ELF-1 (cell line): ENCODE data around the gene CYP2W1.
"Not testable (repeated sequence)": the region's sequence is repeated elsewhere in the genome, so short reads cannot be mapped to it uniquely, and the experiment has no call there.

Experiments
- DNase-seq: peaks from one replicate; pipeline ENCODE4 v3.0.0-alpha.2; 2016; ENCODE audit warnings: low read depth, low spot score

CYP2W1 gene, protein sequence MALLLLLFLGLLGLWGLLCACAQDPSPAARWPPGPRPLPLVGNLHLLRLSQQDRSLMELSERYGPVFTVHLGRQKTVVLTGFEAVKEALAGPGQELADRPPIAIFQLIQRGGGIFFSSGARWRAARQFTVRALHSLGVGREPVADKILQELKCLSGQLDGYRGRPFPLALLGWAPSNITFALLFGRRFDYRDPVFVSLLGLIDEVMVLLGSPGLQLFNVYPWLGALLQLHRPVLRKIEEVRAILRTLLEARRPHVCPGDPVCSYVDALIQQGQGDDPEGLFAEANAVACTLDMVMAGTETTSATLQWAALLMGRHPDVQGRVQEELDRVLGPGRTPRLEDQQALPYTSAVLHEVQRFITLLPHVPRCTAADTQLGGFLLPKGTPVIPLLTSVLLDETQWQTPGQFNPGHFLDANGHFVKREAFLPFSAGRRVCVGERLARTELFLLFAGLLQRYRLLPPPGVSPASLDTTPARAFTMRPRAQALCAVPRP

DNA sequence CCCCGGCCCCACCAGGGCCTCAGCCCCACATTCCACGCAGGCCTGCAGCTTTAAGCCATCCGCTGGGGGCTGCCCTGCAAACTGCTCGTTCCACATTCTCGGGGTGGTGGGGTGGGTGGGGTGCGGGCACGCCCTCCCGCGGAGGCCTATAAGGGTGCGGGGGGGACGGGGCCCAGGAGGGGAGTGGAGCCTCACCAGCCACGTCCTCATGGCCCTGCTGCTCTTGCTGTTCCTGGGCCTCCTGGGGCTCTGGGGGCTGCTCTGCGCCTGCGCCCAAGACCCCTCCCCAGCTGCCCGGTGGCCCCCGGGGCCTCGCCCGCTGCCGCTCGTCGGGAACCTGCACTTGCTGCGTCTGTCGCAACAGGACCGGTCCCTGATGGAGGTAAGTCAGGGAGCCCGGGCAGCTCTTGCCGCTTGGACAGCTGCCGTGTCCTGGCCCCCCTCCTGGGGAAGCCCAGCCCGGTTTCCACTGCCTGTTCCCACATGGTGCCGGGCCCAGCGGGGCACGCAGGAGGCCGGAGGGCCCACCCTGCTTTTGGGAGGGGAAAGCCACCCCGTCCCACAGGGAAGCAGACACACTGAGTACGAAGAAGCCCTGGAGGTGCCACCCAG, at the start of gene CYP2W1:
Gene CYP2W1, plus strand, starts transcription at position 178 of the 612 bp plus-strand sequence. Its CDS starts 31 bp downstream, at position 209.
- DNase-seq: no peak

DNA sequence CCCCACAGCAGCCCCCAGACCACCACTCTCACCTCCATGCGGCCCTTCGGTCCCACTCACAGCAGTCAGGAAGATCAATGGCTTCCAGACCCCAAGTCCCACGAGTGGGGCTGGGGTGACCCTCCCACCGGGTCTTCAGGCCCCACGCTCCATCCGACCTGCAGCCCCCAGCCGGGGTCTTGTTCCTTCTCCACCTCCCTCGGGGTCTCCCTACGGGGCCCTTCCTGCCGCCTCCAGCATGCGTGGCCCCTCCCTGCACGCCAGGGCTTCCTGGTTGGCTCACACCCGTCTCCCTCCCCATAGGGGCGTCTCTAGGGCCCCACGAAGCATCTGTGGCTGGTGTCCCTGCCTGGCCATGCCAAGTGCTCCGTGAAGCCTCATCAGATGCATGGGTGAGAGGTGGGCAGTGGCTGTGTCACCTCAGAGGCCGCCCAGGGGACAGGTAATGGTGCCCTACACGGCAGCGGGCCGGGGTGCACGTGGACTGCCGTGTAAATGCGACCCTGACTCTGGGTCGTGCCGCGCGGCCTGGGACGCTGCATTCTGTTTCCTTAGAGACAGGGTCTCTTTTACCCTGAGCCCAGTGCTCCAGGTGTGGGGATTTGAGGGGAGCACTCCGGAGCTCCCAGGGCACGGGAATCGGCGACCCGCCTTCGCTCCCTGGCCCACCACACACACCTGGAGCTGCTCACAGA, 48.4 kb upstream of the CYP2W1 start:
- DNase-seq: no peak

DNA sequence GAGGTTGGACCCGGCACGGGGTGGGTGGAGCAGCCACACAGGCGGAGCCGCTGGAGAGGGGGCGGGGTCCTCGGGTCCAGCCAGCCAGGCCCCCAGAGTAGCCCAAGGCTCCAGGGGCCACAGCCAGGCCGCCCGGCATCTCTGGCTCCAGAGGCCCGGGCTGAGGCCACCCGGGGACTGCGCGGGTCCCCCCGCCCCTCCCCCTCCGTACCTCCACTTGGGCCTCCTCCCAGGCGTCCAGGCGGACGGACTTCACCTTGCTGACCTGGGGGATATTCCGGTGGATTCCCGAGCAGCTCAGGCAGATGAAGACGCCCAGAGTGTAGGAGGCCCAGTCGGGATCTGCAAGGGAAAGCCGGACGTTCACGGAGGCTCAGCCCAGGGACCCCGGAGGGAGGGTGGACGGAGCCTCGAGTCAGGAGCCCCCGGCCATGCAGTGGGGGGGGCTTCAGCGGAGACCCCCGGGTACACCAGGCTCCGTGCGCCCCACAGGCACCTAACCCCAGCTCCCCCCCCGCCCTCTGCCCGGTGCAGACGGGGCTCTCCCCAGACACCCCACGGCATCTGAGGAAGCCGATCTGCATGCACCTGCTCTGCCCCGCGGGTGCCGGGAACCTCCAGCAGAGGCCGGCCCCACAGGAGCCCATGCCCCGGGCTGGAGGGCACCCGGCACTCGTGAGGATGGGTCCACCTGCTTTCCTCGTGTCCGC, 47.7 kb upstream of the CYP2W1 start:
- DNase-seq: no peak

DNA sequence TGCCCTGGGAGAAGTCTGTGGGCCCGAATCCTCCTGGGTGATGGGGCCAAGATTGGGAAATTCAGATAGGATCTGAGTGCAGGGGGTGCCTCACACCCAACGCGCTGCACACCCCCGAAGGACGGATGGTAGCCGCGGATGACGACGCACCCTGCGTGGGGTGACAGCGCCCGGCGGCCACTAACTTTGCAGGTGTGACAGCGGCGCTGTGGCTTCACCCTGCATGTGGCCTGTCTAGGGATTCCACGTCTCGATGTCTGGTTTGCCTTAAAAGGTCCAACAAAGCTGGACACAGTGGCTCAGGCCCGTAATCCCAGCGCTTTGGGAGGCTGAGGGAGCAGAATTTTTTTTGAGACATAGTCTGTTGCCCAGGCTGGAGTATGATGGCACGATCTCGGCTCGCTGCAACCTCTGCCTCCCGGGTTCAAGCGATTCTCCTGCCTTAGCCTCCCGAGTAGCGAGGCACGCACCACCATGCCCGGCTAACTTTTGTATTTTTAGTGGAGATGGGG, 47.1 kb upstream of the CYP2W1 start:
- no peak for DNase-seq

DNA sequence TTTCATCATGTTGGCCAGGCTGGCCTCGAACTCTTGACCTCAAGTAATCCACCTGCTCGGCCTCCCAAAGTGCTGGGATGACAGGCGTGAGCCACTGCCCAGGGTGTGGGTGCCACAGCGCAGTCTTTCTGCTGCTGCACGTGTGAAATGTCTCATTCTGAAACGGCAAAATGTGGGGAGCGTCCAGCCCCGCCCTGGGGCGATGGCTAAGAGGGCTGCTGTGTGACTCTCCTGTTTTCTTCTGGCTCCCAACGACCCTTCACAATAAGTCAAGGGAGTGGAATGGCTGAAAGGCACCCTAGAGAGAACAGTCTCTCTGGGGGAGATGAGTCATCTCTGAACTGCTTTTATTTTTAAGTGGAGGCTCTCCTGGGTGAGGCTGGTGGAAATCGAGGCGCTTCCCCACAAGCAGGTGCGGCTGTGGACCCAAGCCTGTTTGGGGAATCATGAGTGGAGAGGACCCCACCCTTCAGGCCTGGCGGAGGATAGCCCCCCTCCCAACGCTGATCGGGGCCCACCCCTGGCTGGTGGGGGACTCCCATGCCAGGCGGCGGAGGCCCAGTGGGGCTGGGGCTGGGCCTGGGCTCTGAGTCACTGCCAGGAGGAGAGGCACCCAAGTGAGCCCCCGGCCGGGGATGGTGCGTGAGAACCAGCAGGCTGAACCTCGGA, 46.5 kb upstream of the CYP2W1 start:
- no peak for DNase-seq

DNA sequence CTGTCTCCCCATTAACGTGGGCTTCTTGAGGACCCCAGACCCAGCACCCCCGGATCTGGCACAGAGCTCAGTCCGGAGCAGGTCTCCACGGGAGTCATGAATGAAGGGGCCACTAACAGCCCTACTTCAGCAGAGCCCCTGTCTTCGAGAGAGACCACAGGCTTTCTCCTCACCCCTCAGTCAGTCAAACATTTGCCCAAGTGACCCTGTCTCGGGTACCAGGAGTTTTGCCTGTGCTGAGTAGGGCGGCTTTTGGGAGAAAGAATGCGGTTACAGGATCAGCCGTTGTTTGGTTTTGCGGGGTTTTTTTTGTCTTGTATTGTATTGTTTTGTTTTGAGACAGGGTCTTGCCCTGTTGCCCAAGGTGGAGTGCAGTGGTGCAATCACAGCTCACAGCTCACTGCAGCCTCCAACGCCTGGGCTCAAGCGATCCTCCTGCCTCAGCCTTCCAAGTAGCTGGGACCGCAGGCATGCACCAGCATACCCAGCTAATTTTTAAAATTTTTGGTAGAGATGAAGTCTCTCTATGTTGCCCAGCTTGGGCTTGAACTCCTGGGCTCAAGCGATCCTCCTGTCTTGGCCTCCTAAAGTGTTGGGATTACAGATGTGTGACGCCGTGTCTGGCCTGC, 45.0 kb upstream of the CYP2W1 start:
- DNase-seq: no peak

DNA sequence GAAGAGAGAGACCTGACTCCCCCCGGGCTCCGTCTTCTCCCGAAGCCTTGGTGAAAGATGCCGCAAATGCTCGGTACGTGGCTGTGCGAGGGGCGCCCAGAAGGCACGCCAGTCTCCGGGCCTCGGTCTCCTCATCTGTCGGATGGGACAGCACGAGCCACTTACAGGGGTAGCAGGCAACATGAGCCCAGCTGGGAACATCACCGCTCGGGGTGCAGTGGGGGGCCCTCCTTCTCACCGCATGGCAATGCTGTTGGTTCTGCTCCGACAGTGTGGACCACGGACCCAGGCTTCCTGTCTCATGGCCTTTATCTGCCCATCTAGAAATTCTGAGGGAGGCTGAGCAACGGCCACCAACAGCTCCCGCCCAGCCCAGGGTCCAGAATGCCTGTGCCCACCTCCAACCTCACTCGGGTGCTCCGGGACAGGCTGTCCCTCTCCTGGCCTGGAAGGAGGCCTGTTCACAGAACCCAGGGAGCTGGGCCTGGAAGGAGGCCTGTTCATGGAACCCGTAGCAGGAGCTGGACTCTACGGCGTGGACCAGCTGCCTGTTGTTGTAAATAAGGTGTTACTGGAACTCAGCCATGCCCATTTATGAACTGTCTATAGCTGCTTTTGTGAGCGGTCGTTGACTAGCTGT, 44.3 kb upstream of the CYP2W1 start:
- DNase-seq: no peak

DNA sequence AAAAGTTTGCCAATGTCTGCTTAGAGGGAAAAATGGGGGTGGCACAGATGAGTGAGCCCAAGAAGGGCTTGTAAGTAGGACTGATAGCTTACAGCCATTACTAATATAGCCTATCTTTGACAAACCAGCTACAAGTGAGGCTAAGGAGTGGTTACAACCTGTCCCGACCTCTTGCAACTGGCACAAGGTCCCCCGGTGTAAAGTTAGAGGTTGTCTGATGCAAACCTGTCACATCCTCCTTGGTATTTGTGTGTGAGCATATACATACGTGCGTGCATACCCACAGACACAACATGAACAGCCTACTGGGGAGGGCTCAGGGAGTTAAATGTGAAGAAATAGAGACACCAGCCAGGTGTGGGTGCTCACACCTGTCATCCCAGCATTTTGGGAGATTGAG, 43.1 kb upstream of the CYP2W1 start:
- no peak for DNase-seq

DNA sequence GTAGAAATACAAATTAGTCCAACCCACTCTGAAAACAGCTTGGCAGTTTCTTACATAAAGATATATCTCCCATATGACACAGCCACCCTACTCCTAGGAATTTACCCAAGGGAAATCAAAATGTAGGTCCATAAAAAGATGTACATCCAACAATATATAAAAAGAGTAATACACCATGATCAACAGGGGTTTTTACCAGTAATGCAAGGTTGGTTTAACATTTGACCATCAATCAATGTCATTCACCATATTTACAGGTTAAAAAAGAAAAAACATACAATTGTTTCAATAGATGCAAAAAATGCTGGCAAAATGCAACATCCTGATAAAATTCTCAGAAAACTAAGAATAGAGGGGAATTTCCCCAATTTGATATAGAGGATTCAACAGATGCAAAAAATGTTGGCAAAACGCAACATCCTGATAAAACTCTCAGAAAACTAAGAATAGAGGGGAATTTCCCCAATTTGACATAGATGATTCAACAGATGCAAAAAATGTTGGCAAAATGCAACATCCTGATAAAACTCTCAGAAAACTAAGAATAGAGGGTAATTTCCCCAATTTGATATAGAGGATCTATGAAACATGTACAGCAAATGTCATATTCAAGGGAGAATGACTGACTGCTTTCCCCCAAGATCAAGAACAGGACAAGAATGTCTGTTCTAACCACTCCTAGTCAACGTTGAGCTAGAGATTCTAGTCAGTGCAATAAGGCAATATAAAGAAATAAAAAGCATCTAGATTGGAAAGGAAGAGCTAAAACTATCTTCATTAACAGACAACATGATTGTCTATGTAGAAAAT, 42.2 kb upstream of the CYP2W1 start:
- DNase-seq: no peak

DNA sequence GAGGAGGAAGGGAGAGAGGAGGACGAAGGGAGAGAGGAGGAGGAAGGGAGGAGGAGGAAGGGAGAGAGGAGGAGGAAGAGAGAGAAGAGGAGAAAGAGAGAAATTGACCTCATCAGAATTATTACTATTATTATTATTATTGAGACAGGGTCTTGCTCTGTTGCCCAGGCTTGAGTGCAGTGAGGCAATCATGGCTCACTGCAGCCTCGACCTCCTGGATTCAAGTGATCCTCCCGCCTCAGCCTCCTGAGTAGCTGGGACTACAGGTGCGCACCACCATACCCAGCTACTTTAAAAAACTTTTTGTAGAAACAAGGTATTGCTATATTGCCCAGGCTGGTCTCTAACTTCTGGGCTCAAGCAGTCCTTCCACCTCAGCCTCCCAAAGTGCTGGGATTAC, 39.2 kb upstream of the CYP2W1 start:
- not testable (repeated sequence) for DNase-seq

DNA sequence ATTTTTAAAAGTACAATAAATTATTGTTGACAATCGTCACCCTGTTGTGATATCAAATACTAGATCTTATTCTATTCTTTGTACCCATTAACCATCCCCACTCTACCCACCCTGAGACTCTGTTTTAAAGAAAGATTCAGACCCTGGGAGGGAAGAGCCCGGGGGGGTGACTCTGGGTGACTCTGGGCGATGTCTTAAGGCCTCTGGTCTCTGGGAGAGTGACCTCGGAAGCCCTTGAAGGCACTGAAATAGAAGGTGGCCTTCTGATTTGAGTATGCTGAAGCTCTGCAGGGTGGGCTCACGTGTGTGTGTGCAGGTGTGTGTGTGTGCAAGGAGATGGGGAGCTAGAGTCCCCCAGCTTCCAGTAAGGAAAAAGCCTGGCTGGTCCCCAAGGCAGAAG, 38.2 kb upstream of the CYP2W1 start:
- no peak for DNase-seq

DNA sequence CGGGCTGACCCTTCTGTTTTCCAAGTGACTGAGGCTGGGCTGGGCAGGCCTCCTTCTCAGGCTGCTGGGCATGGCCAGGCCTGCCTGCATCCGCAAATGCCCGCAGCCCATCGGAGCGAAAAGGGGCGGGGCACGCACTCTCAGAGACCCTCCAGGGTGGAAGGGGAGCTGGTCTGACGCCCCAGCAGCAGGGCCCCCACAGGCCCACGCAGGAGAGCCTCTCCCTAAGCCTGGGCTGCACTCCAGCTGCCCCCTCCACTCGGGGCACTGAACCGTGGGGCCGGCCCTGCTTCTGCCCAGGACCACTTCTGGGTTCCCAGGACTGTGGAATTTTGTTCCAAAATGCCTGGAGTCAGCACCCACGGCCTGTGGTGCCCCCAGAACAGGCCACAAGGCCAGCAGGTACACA, 37.8 kb upstream of the CYP2W1 start:
- no peak for DNase-seq

DNA sequence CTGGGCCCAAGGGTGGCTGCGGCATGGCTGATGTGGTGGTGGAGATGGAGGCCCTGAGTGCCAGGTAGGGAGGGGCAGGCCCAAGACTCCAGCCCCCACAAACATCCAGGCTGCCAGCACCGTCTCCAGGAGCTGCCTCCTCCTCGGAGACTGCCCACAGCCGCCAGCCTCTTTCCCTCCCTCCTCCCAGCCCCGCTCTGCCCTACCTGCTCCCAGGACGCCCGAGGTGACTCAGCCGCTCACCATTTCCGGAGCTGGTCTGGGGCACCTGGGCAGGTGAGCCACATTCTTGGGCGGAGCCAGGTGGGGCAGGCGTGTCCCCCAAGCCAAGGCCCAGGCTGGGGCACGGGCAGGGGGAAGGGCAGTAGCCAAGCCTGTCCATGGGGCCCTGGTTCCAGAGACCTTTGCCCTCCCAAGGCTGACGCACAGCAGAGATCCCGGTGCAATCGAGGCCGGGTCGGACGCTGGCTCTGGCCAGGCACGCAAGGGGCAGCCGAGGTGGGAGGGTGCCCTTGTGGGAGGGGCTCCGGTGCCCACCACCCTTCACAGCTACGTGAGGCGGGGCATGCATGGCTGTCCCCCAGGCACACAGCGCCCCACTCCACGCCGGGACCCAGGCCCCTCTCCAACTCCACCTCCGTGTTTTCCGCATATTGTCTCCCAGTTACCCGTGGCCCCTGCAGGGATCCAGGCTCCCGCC, 37.3 kb upstream of the CYP2W1 start:
- DNase-seq: peak; percentile 30

DNA sequence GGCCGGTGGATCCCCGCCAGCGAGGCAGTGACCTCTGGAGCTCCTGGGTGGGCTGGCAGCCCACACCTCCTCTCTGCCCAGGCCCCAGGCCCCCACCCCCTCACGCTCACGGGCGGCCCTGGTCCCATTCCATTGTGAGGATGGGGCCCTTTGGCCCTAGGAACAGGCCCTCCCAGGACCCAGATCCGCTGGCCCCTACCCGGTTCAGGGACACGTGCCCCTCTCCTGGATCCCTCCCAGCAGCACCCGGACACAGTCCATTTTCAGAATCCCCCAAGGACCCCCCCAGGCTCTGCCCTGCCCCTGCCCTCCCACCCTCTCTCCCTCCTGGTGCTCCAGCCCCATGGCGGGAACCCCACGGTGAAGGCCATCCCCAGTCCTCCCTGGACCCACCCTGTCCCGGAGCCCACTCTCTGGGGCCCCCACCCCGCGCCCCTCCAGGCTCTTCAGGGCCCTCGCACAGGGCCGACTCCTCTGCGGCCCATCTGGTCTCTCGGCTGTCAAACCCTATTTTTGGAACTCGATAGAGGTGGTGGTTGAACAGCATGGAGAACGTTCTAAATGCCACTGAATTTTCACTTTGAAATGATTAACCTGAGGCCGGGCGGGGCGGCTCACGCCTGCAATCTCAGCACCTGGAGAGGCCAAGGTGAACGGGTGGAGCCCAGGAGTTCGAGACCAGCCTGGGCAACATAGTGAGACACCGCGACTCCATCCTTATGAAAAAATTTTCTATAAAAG, 36.6 kb upstream of the CYP2W1 start:
- no peak for DNase-seq

DNA sequence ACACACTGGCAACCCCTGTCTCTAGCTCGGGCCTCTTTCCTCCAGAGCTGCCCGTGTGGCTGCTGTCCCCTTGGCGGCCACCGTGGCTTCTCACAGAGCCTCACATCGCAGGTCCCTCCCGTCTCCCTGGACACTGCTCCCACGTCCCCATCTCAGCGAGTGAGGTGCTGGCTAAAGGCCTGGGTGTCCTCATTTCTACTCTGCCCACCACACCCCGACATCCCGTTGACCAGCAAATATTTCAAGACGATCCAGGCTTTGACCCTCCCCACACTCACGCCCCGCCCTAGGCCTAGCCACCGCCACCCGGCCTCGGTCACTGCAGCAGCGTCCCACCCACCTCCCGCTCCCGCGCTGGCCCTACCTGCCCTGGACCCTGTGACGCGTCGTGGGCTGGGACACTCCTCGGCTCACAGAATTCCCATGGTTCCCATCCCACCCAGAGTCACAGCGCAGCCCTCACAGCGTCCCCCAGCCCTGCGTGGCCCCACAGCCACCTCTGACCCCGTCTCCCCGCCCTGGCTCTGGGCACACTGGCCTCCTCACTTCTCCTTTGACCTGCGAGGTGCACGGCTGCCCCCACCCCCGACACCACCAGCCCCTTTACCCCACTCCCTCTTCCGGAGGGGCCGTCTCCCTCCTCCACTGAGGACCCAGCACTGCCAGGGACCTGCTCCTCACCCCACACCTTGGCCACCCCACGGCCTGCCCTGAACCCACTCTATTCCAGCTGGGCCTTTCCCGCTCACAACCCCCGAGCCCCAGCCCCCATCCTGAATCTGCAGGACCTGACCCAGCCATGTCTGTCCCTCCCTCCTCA, 35.4 kb upstream of the CYP2W1 start:
- no peak for DNase-seq

DNA sequence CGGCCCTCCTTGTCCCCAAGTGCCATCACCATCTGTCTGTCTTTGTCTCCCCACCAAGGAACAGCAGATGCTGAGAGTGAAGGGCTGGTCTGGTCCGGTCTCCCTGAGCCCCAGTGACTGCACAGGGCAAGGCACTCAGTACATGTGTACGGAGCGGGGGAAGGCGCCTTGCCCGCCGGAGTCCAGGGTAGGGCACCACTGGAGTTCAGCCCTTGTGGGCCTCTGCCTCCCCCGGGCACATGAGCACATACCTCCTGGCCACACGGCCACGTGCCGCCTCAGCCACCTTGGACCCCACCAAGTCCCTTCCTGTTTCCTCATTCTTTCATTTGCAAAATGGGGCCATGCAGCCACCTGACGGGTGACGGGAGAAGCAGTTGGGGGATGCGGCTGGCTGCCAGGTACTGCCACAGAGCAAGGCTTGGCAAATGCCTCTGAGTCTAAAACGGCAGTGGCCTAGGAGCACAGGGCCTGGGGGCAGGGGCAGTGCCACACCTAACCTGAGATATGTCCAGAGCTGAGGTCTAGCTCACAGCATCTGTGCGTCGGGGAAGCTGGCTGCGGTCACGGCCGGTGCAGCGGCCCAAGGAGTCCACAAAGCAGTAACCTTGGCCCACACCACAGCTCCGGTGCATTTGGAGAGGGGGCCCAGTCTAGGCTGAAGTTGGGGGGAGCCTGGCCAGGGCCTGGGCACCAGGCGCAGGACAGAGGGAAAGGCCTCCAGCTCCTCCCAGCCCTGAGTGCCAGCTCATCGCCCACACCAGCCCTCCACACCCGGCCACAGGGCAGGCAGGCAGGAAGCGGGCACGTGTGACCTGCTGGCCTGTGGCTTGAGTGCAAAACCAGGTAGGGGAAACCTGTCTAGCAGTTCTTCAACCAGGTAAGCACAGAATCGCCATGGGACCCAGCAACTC, 33.7 kb upstream of the CYP2W1 start:
- no peak for DNase-seq
